Neural cell (in vitro differentiated cells): ENCODE results near the gene GID4. TPM values are rescaled to one million over a fixed set of nuclear protein-coding genes. Genes with fewer than 3 reads are reported as not detected.

Experiments used
- H2AFZ ChIP-seq: fragments of 200-600, 300-800 bp; sonication (generic), shearing (Covaris generic); 2 replicates; pipeline ENCODE4 v1.6.0; 2014; ENCODE audit warnings: low read depth, mild to moderate bottlenecking, antibody characterized with exemption, low read length, moderate library complexity
- H3F3A ChIP-seq: fragments of 200-600 bp; shearing (Covaris generic); 2 replicates; pipeline ENCODE4 v1.6.1; 2016; ENCODE audit warnings: mild to moderate bottlenecking, moderate library complexity, mixed read lengths, antibody characterized with exemption, low read length; ENCODE audit not compliant: insufficient read depth, poor library complexity, severe bottlenecking
- H3K27ac ChIP-seq: fragments of 200-600, 300-800 bp; sonication (generic), shearing (Covaris generic); 2 replicates; pipeline ENCODE4 v1.5.1; 2014; ENCODE audit warnings: mild to moderate bottlenecking, low read length, moderate library complexity
- H3K27me3 ChIP-seq: fragments of 300-800, 200-600 bp; sonication (generic), shearing (Covaris generic); 2 replicates; pipeline ENCODE4 v1.6.0; 2014; ENCODE audit warnings: mild to moderate bottlenecking, low read depth, low read length, moderate library complexity; ENCODE audit not compliant: insufficient read depth
- H3K36me3 ChIP-seq: fragments of 300-800, 200-600 bp; sonication (generic), shearing (Covaris generic); 2 replicates; pipeline ENCODE4 v1.5.1; 2014; ENCODE audit warnings: mild to moderate bottlenecking, antibody characterized with exemption, low read length, moderate library complexity; ENCODE audit not compliant: insufficient read depth
- H3K4me2 ChIP-seq: fragments of 300-800, 200-600 bp; sonication (generic), shearing (Covaris generic); 2 replicates; pipeline ENCODE4 v1.6.0; 2014; ENCODE audit warnings: mild to moderate bottlenecking, low read length
- H3K4me3 ChIP-seq: fragments of 300-800, 200-600 bp; sonication (generic), shearing (Covaris generic); 2 replicates; pipeline ENCODE4 v1.5.1; 2014; ENCODE audit warnings: mild to moderate bottlenecking, low read length, moderate library complexity
- H3K79me2 ChIP-seq: fragments of 200-600 bp; shearing (Covaris generic); replicated peaks from 2 replicates; pipeline ENCODE4 v1.6.0; 2014; ENCODE audit warnings: mild to moderate bottlenecking, low read length, moderate library complexity; ENCODE audit not compliant: insufficient read depth
- H3K9ac ChIP-seq: fragments of 300-800, 200-600 bp; sonication (generic), shearing (Covaris generic); 2 replicates; pipeline ENCODE4 v1.6.1; 2016; ENCODE audit warnings: mild to moderate bottlenecking, low read length, mixed read lengths
- H3K9me2 ChIP-seq: fragments of 200-600 bp; shearing (Covaris generic); 2 replicates; pipeline ENCODE4 v1.6.1; 2016; ENCODE audit warnings: mild to moderate bottlenecking, low read length, mixed read lengths; ENCODE audit not compliant: insufficient read depth
- H3K9me3 ChIP-seq: fragments of 200-600, 300-800 bp; sonication (generic), shearing (Covaris generic); 2 replicates; pipeline ENCODE4 v1.6.1; 2016; ENCODE audit warnings: mild to moderate bottlenecking, mixed run types, low read length, moderate library complexity, mixed read lengths
- H4K20me1 ChIP-seq: fragments of 200-600 bp; shearing (Covaris generic); 2 replicates; pipeline ENCODE4 v1.6.1; 2016; ENCODE audit warnings: mild to moderate bottlenecking, mixed run types; ENCODE audit not compliant: insufficient read depth
- EP300 ChIP-seq: fragments of 450-650 bp; conservative IDR thresholded peaks from 2 replicates; pipeline ENCODE4 v1.6.1; 2014; ENCODE audit warnings: antibody characterized with exemption, mild to moderate bottlenecking, moderate library complexity; ENCODE audit not compliant: poor library complexity, severe bottlenecking
- EZH2 ChIP-seq: fragments of 200-600, 300-800 bp; shearing (Covaris generic), sonication (generic); IDR thresholded peaks from 2 replicates; pipeline ENCODE4 v1.6.1; 2014; ENCODE audit warnings: antibody characterized with exemption, low read length, borderline replicate concordance, mild to moderate bottlenecking; ENCODE audit not compliant: insufficient read depth, poor library complexity, severe bottlenecking
- MXI1 ChIP-seq: fragments of 450-650 bp; conservative IDR thresholded peaks from 2 replicates; pipeline ENCODE4 v1.6.1; 2014; ENCODE audit warnings: antibody characterized with exemption, mild to moderate bottlenecking; ENCODE audit not compliant: poor library complexity, severe bottlenecking
- POLR2AphosphoS5 ChIP-seq: IDR thresholded peaks from 2 replicates; pipeline ENCODE4 v1.6.1; 2012
- RAD21 ChIP-seq: fragments of 450-650 bp; conservative IDR thresholded peaks from 2 replicates; pipeline ENCODE4 v1.6.1; 2014; ENCODE audit warnings: antibody characterized with exemption, mild to moderate bottlenecking, moderate library complexity
- SMC3 ChIP-seq: fragments of 450-650 bp; conservative IDR thresholded peaks from 2 replicates; pipeline ENCODE4 v1.6.1; 2014; ENCODE audit warnings: antibody characterized with exemption, mild to moderate bottlenecking, moderate library complexity; ENCODE audit not compliant: poor library complexity
- polyA plus RNA-seq: library from polyadenylated mRNA; depleted of rRNA; stranded (reverse); fragments of >200 nt; gene quantifications from 2 replicates; pipeline ENCODE4 v1.2.3, GENCODE V29; 2014
- TF ChIP-seq, protein P1 (sequence below): fragments of 450-650 bp; IDR thresholded peaks from 2 replicates; pipeline ENCODE4 v1.5.1; 2014; ENCODE audit warnings: antibody characterized with exemption, mild to moderate bottlenecking, moderate library complexity; ENCODE audit not compliant: poor library complexity, severe bottlenecking
- TF ChIP-seq, protein P2 (sequence below): IDR thresholded peaks from 2 replicates; pipeline ENCODE4 v1.6.1; 2012; ENCODE audit warnings: borderline replicate concordance

GID4 gene
- polyA plus RNA-seq, 1 donor from 2014 or later = 4.9 TPM

DNA sequence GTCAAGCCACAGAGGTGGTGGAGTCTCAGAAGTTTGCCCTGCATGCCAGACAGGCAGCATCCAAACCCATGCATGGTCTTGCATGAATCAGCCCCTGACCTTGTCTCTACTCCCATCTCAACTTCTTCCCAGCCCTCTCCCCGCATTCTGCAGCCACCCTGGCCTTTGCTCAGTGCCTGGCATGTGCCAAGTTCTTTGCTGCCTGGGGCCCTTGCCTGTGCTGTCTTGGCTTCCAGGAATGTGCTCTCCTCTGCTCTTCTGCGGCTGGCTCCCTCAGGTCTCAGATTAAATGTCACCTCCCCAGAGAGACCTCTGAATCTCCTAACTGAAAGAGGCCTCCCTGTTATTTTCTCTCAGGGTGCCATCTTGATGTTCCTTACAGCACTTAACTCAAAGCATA is 48.9 kb upstream of the GID4 start:
- Histone ChIP-seq H2AFZ (no peak overlapping the region), H3K36me3 (no peaks in the 10 kb centered on the region), H3F3A (no peaks in the 10 kb centered on the region), H3K4me3 (no peak overlapping the region), H3K27me3 (no peaks in the 10 kb centered on the region), H3K9me2 (no peaks in the 10 kb centered on the region), H4K20me1 (no peaks in the 10 kb centered on the region), H3K27ac (no peak overlapping the region), H3K4me2 (no peak overlapping the region), H3K9me3 (no peaks in the 10 kb centered on the region), H3K79me2 (no peaks in the 10 kb centered on the region), H3K9ac (no peak overlapping the region)
- TF ChIP-seq, protein P1, sequence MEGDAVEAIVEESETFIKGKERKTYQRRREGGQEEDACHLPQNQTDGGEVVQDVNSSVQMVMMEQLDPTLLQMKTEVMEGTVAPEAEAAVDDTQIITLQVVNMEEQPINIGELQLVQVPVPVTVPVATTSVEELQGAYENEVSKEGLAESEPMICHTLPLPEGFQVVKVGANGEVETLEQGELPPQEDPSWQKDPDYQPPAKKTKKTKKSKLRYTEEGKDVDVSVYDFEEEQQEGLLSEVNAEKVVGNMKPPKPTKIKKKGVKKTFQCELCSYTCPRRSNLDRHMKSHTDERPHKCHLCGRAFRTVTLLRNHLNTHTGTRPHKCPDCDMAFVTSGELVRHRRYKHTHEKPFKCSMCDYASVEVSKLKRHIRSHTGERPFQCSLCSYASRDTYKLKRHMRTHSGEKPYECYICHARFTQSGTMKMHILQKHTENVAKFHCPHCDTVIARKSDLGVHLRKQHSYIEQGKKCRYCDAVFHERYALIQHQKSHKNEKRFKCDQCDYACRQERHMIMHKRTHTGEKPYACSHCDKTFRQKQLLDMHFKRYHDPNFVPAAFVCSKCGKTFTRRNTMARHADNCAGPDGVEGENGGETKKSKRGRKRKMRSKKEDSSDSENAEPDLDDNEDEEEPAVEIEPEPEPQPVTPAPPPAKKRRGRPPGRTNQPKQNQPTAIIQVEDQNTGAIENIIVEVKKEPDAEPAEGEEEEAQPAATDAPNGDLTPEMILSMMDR = no peak
- TF ChIP-seq MXI1 = no peak

DNA sequence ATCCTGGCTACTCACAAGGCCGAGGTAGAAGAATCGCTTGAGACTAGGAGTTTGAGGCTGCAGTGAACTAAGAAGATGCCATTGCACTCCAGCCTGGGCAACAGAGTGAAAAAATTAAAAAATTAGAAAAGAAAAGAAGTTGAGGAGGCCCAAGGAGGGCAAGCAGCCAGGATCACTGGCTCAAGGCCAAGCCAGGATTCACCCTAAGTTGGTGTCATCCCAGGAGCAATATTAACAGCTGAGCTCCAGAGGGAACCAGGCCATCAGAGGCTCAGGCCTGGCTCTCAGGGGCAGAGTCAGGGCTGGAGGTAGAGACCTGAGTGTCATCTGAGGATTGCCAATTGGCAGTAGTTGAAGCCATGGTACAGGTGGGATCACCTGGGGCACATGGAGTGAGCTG is 45.8 kb upstream of the GID4 start:
- TF ChIP-seq SMC3 (no peak), EZH2 (no peak), MXI1 (no peak), POLR2AphosphoS5 (no peak), EP300 (no peak), RAD21 (no peak)
- TF ChIP-seq, protein P2, sequence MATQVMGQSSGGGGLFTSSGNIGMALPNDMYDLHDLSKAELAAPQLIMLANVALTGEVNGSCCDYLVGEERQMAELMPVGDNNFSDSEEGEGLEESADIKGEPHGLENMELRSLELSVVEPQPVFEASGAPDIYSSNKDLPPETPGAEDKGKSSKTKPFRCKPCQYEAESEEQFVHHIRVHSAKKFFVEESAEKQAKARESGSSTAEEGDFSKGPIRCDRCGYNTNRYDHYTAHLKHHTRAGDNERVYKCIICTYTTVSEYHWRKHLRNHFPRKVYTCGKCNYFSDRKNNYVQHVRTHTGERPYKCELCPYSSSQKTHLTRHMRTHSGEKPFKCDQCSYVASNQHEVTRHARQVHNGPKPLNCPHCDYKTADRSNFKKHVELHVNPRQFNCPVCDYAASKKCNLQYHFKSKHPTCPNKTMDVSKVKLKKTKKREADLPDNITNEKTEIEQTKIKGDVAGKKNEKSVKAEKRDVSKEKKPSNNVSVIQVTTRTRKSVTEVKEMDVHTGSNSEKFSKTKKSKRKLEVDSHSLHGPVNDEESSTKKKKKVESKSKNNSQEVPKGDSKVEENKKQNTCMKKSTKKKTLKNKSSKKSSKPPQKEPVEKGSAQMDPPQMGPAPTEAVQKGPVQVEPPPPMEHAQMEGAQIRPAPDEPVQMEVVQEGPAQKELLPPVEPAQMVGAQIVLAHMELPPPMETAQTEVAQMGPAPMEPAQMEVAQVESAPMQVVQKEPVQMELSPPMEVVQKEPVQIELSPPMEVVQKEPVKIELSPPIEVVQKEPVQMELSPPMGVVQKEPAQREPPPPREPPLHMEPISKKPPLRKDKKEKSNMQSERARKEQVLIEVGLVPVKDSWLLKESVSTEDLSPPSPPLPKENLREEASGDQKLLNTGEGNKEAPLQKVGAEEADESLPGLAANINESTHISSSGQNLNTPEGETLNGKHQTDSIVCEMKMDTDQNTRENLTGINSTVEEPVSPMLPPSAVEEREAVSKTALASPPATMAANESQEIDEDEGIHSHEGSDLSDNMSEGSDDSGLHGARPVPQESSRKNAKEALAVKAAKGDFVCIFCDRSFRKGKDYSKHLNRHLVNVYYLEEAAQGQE = no peak
- TF ChIP-seq, protein P1 = no peak
- Histone ChIP-seq H2AFZ (no peak overlapping the region), H3K9me2 (no peaks in the 10 kb centered on the region)

More for the DNA sequence above, 45.8 kb upstream of the GID4 start:
- Histone ChIP-seq H3K9me3 (no peaks in the 10 kb centered on the region), H3K4me2 (no peak overlapping the region), H3K36me3 (no peaks in the 10 kb centered on the region), H3K27ac (no peak overlapping the region), H3K27me3 (no peaks in the 10 kb centered on the region), H3F3A (no peaks in the 10 kb centered on the region), H3K79me2 (no peaks in the 10 kb centered on the region), H3K4me3 (no peak overlapping the region), H4K20me1 (no peaks in the 10 kb centered on the region), H3K9ac (no peak overlapping the region)
